ENCODE data around the gene CGGBP1. TPM values are rescaled to one million over a fixed set of nuclear protein-coding genes. Genes with fewer than 3 reads are reported as not detected.

Gene CGGBP1
- total RNA-seq, 1 donor from 2014 or later = 59.5 TPM

DNA sequence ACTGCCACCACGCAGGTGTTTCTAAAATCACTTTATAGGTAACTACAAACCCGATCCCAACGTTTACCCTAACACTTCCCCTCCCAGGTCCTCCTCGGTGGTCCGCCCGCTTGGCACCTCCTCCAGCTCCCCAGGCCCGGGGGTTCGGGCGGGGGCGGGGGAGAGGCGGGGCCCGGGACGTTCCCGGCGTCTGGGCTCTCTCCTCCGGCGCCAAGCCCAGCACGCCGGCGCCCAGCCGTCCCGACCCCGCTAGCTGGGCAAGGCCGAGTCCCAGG is 562 bp downstream of the CGGBP1 start:
- Histone ChIP-seq H3K27ac (ENCODE audit: low read depth, low read length) (peak overlapping the region; percentile 89), H3K4me2 (ENCODE audit: low read length) (peak overlapping the region; percentile 91), H3K4me1 (ENCODE audit: insufficient read depth, low read length) (no peaks in the 10 kb centered on the region), H3K9ac (ENCODE audit: low read length) (peak overlapping the region; percentile 86), H2AFZ (ENCODE audit: low read depth, low read length) (peak overlapping the region; percentile 79), H3K27me3 (ENCODE audit: insufficient read depth, low read length) (no peaks in the 10 kb centered on the region), H4K20me1 (ENCODE audit: insufficient read depth, low read length) (peaks cover 41% of the 10 kb centered on the region), H3K79me2 (ENCODE audit: insufficient read depth, low read length) (peaks cover 71% of the 10 kb centered on the region), H3K4me3 (ENCODE audit: insufficient read depth, low read depth, low read length) (peak overlapping the region; percentile 98), H3K9me3 (ENCODE audit: insufficient read depth, low read depth, low read length) (no peaks in the 10 kb centered on the region), H3K36me3 (ENCODE audit: insufficient read depth, low read length) (peaks cover 21% of the 10 kb centered on the region)
- Mint-ChIP-seq H3K4me3 (ENCODE audit: unreplicated experiment) (peak overlapping the region; percentile 99), H3K9me3 (ENCODE audit: unreplicated experiment) (no peaks in the 10 kb centered on the region), H3K27ac (ENCODE audit: unreplicated experiment) (peak overlapping the region; percentile 42), H3K27me3 (ENCODE audit: low read depth, unreplicated experiment) (no peaks in the 10 kb centered on the region), H3K4me1 (ENCODE audit: low read depth, unreplicated experiment) (peaks cover 18% of the 10 kb centered on the region), H3K36me3 (ENCODE audit: low read depth, unreplicated experiment) (peaks cover 6% of the 10 kb centered on the region)
- no peak for DNase-seq (ENCODE audit: low read depth)
- no peak for FAIRE-seq
- TF ChIP-seq, protein P1, sequence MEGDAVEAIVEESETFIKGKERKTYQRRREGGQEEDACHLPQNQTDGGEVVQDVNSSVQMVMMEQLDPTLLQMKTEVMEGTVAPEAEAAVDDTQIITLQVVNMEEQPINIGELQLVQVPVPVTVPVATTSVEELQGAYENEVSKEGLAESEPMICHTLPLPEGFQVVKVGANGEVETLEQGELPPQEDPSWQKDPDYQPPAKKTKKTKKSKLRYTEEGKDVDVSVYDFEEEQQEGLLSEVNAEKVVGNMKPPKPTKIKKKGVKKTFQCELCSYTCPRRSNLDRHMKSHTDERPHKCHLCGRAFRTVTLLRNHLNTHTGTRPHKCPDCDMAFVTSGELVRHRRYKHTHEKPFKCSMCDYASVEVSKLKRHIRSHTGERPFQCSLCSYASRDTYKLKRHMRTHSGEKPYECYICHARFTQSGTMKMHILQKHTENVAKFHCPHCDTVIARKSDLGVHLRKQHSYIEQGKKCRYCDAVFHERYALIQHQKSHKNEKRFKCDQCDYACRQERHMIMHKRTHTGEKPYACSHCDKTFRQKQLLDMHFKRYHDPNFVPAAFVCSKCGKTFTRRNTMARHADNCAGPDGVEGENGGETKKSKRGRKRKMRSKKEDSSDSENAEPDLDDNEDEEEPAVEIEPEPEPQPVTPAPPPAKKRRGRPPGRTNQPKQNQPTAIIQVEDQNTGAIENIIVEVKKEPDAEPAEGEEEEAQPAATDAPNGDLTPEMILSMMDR (IDR thresholded peaks at IDR 0.05; ENCODE audit: insufficient read depth, low read depth, low read length) = no peak
- no peak for TF ChIP-seq EZH2 (IDR thresholded peaks at IDR 0.05; ENCODE audit: insufficient read depth, low read length)

DNA sequence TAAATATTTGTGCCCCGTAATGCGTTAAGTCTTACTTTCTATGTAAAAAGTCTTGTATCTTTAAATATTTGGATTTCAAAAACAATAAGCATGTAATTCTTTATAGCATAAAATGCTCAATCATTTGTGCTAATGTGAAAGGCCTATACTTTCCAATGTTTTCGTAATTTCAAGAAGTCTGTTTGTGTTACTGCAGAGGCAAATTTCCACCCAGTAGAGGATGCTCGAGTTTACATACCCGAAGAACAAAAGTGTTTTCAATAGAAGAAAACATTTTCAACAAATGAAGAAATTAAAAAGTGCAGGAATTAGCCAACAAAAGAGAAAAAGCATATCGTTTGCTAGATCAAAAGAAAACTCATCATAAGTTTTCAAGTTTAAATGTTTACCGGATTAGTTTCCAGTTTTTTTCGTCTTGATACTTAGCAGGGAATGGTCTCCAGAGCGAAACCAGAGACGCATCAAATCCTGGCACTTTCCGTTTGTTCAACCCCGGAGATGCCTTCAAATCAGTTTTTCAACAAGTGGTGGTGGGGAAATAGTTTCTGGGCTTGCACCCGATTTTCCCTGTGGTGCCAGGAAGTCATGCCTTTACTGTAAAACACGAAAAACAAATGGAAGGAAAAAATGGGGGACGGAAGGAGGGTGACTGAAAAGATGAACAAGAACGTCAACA is 1.0 kb downstream of the CGGBP1 start:
- no peaks in the 10 kb centered on the region for H3K9me3 Mint-ChIP-seq (ENCODE audit: unreplicated experiment)
- no peak for TF ChIP-seq EZH2 (IDR thresholded peaks at IDR 0.05; ENCODE audit: insufficient read depth, low read length)
- TF ChIP-seq, protein P1 (IDR thresholded peaks at IDR 0.05; ENCODE audit: insufficient read depth, low read depth, low read length) = no peak
- Histone ChIP-seq H3K36me3 (ENCODE audit: insufficient read depth, low read length) (peaks cover 21% of the 10 kb centered on the region), H3K4me3 (ENCODE audit: insufficient read depth, low read depth, low read length) (peak overlapping the region; percentile 98), H3K4me2 (ENCODE audit: low read length) (peak overlapping the region; percentile 91), H3K27ac (ENCODE audit: low read depth, low read length) (peak overlapping the region; percentile 89), H2AFZ (ENCODE audit: low read depth, low read length) (peak overlapping the region; percentile 55), H3K79me2 (ENCODE audit: insufficient read depth, low read length) (peaks cover 66% of the 10 kb centered on the region), H3K4me1 (ENCODE audit: insufficient read depth, low read length) (no peaks in the 10 kb centered on the region), H3K27me3 (ENCODE audit: insufficient read depth, low read length) (no peaks in the 10 kb centered on the region), H3K9ac (ENCODE audit: low read length) (peak overlapping the region; percentile 86), H3K9me3 (ENCODE audit: insufficient read depth, low read depth, low read length) (no peaks in the 10 kb centered on the region), H4K20me1 (ENCODE audit: insufficient read depth, low read length) (peaks cover 37% of the 10 kb centered on the region)
- peak overlapping the region; percentile 42 for H3K27ac Mint-ChIP-seq (ENCODE audit: unreplicated experiment)
- peaks cover 6% of the 10 kb centered on the region for H3K36me3 Mint-ChIP-seq (ENCODE audit: low read depth, unreplicated experiment)
- H3K4me1 Mint-ChIP-seq (ENCODE audit: low read depth, unreplicated experiment) = peaks cover 18% of the 10 kb centered on the region
- H3K4me3 Mint-ChIP-seq (ENCODE audit: unreplicated experiment) = peak overlapping the region; percentile 99
- H3K27me3 Mint-ChIP-seq (ENCODE audit: low read depth, unreplicated experiment) = no peaks in the 10 kb centered on the region
- DNase-seq (ENCODE audit: low read depth) (peak; percentile 15), FAIRE-seq (no peak)

DNA sequence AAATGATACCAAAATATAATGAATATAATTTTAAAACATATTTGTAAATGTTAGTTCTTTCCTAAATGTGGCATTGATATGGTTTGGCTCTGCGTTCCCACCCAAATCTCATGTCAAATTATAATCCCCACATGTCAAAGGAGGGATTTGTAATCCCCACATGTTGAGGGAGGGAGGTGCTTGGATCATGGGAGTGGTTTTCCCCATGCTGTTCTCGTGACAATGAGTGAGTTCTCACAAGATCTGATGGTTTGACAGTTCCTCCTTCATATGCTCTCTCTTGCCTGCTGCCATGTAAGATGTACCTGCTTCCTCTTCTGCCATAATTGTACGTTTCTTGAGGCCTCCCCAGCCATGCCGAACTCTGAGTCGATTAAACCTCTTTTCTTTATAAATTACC is 12.0 kb downstream of the CGGBP1 start:
- no peaks in the 10 kb centered on the region for H3K27me3 Mint-ChIP-seq (ENCODE audit: low read depth, unreplicated experiment)

More for the DNA sequence above, 12.0 kb downstream of the CGGBP1 start:
- no peaks in the 10 kb centered on the region for H3K9me3 ChIP-seq (ENCODE audit: insufficient read depth, low read depth, low read length)
- no peaks in the 10 kb centered on the region for H3K36me3 ChIP-seq (ENCODE audit: insufficient read depth, low read length)
- H3K4me1 ChIP-seq (ENCODE audit: insufficient read depth, low read length) = no peaks in the 10 kb centered on the region
- Mint-ChIP-seq H3K9me3 (ENCODE audit: unreplicated experiment) (no peaks in the 10 kb centered on the region), H3K4me1 (ENCODE audit: low read depth, unreplicated experiment) (no peaks in the 10 kb centered on the region), H3K4me3 (ENCODE audit: unreplicated experiment) (no peak overlapping the region), H3K36me3 (ENCODE audit: low read depth, unreplicated experiment) (no peaks in the 10 kb centered on the region), H3K27ac (ENCODE audit: unreplicated experiment) (no peak overlapping the region)
- H3K27me3 ChIP-seq (ENCODE audit: insufficient read depth, low read length) = no peaks in the 10 kb centered on the region
- no peaks in the 10 kb centered on the region for H4K20me1 ChIP-seq (ENCODE audit: insufficient read depth, low read length)
- no peak for DNase-seq (ENCODE audit: low read depth)
- H3K4me3 ChIP-seq (ENCODE audit: insufficient read depth, low read depth, low read length) = no peak overlapping the region
- H2AFZ ChIP-seq (ENCODE audit: low read depth, low read length) = no peak overlapping the region
- H3K4me2 ChIP-seq (ENCODE audit: low read length) = no peak overlapping the region
- no peak overlapping the region for H3K27ac ChIP-seq (ENCODE audit: low read depth, low read length)
- TF ChIP-seq, protein P1 (IDR thresholded peaks at IDR 0.05; ENCODE audit: insufficient read depth, low read depth, low read length) = no peak
- no peak for TF ChIP-seq EZH2 (IDR thresholded peaks at IDR 0.05; ENCODE audit: insufficient read depth, low read length)
- no peak for FAIRE-seq
- no peak overlapping the region for H3K9ac ChIP-seq (ENCODE audit: low read length)
- no peaks in the 10 kb centered on the region for H3K79me2 ChIP-seq (ENCODE audit: insufficient read depth, low read length)
